Loucy (cell line): ENCODE measurements around the gene DLG2.

Experiments used
- CTCF ChIP-seq: fragments of 200-600 bp; sonication (generic); conservative IDR thresholded peaks from 2 replicates; pipeline ENCODE4 v1.5.1; 2014; ENCODE audit warnings: mild to moderate bottlenecking, antibody characterized with exemption, low read length
- EZH2phosphoT487 ChIP-seq: fragments of 200-600 bp; IDR thresholded peaks from 2 replicates; pipeline ENCODE4 v1.6.1; 2018; ENCODE audit warnings: antibody characterized with exemption, mild to moderate bottlenecking, moderate library complexity, borderline replicate concordance

GRCh38 chr11:83540728-83541127 lies 2086.4 kb downstream of the DLG2 start:
- no peak for TF ChIP-seq CTCF
- no peak for TF ChIP-seq EZH2phosphoT487
